Ishikawa (cell line): ENCODE results near the gene JARID2.

Source experiments
- CEBPB ChIP-seq: IDR thresholded peaks from 2 replicates; pipeline ENCODE4 v1.6.1; 2012
- FOXM1 ChIP-seq: IDR thresholded peaks from 2 replicates; pipeline ENCODE4 v1.6.1; 2012; ENCODE audit warnings: low read depth, borderline replicate concordance
- NFIC ChIP-seq: IDR thresholded peaks from 2 replicates; pipeline ENCODE4 v1.6.1; 2012
- TAF1 ChIP-seq: IDR thresholded peaks from 2 replicates; pipeline ENCODE4 v1.6.1; 2012; ENCODE audit warnings: low read depth, mild to moderate bottlenecking
- TEAD4 ChIP-seq: IDR thresholded peaks from 2 replicates; pipeline ENCODE4 v1.6.1; 2012
- YY1 ChIP-seq: IDR thresholded peaks from 2 replicates; pipeline ENCODE4 v1.6.1; 2012; ENCODE audit warnings: low read depth
- TF ChIP-seq, protein P1 (sequence below): IDR thresholded peaks from 2 replicates; pipeline ENCODE4 v1.6.1; 2012; ENCODE audit warnings: low read depth, mild to moderate bottlenecking
- TF ChIP-seq, protein P2 (sequence below): IDR thresholded peaks from 2 replicates; pipeline ENCODE4 v1.6.1; 2012

DNA sequence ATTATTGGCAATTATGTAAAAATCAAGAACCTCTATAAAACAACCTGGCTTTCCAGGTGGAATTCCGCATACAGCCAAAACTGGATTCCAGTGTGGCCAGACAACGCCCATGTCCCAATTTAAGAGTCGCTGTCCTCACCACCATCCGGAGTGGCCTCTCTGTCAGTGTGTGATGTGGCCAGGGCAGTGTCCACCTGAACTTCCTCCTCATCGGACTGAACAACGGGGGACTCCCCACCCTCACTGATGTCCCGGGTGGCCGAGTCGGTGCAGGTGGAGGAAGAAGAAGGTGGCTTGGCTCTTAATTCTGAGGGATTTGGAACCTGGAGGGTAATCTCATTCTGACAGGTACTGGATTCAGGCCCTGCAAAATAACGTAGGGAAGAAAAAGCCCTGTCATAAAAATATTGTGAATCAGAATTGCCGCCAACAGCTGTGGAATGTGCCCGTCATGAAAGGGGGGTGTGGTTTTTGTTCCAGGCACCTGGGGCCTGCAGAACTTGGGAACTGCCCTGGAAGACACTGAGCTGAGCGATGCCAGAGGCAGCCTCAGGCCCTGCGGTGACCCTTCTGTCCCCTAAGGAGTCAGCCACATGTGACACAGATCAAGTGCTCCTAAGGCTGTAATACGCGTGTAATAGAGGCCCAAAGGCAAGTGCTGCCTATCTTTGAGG is 277.1 kb downstream of the JARID2 start:
- TF ChIP-seq TAF1: no peak
- TF ChIP-seq NFIC: no peak
- no peak for TF ChIP-seq FOXM1
- TF ChIP-seq, protein P1, sequence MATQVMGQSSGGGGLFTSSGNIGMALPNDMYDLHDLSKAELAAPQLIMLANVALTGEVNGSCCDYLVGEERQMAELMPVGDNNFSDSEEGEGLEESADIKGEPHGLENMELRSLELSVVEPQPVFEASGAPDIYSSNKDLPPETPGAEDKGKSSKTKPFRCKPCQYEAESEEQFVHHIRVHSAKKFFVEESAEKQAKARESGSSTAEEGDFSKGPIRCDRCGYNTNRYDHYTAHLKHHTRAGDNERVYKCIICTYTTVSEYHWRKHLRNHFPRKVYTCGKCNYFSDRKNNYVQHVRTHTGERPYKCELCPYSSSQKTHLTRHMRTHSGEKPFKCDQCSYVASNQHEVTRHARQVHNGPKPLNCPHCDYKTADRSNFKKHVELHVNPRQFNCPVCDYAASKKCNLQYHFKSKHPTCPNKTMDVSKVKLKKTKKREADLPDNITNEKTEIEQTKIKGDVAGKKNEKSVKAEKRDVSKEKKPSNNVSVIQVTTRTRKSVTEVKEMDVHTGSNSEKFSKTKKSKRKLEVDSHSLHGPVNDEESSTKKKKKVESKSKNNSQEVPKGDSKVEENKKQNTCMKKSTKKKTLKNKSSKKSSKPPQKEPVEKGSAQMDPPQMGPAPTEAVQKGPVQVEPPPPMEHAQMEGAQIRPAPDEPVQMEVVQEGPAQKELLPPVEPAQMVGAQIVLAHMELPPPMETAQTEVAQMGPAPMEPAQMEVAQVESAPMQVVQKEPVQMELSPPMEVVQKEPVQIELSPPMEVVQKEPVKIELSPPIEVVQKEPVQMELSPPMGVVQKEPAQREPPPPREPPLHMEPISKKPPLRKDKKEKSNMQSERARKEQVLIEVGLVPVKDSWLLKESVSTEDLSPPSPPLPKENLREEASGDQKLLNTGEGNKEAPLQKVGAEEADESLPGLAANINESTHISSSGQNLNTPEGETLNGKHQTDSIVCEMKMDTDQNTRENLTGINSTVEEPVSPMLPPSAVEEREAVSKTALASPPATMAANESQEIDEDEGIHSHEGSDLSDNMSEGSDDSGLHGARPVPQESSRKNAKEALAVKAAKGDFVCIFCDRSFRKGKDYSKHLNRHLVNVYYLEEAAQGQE: no peak
- no peak for TF ChIP-seq TEAD4
- TF ChIP-seq YY1: no peak
- TF ChIP-seq, protein P2, sequence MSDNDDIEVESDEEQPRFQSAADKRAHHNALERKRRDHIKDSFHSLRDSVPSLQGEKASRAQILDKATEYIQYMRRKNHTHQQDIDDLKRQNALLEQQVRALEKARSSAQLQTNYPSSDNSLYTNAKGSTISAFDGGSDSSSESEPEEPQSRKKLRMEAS: no peak
- no peak for TF ChIP-seq CEBPB
